Loucy (cell line): ENCODE measurements around the gene RHEX.

Source experiments
- CTCF ChIP-seq: fragments of 200-600 bp; sonication (generic); conservative IDR thresholded peaks from 2 replicates; pipeline ENCODE4 v1.5.1; 2014; ENCODE audit warnings: mild to moderate bottlenecking, antibody characterized with exemption, low read length
- EZH2phosphoT487 ChIP-seq: fragments of 200-600 bp; IDR thresholded peaks from 2 replicates; pipeline ENCODE4 v1.6.1; 2018; ENCODE audit warnings: antibody characterized with exemption, mild to moderate bottlenecking, moderate library complexity, borderline replicate concordance

GRCh38 chr1:206144605-206145004 is 91.6 kb downstream of the RHEX start:
- TF ChIP-seq EZH2phosphoT487 = no peak
- TF ChIP-seq CTCF = no peak
